Endodermal cell (in vitro differentiated cells): ENCODE measurements around the gene ANKEF1. TPM values are rescaled to one million over a fixed set of nuclear protein-coding genes. Genes with fewer than 3 reads are reported as not detected.

Source experiments
- DNase-seq: peaks from one replicate; pipeline ENCODE4 v3.0.0-alpha.2; 2017
- H3K27ac ChIP-seq: 2 replicates; pipeline ENCODE4 v1.5.1; 2013; ENCODE audit warnings: mild to moderate bottlenecking, low read depth, low read length, moderate library complexity
- H3K27me3 ChIP-seq: 2 replicates; pipeline ENCODE4 v1.6.1; 2013; ENCODE audit warnings: mild to moderate bottlenecking, low read length, moderate library complexity; ENCODE audit not compliant: insufficient read depth, control insufficient read depth, poor library complexity, severe bottlenecking
- H3K36me3 ChIP-seq: 2 replicates; pipeline ENCODE4 v1.7.0; 2013; ENCODE audit warnings: mild to moderate bottlenecking, low read length, moderate library complexity; ENCODE audit not compliant: control insufficient read depth, insufficient read depth
- H3K4me1 ChIP-seq: one replicate; pipeline ENCODE4 v1.7.0; 2013; ENCODE audit warnings: low read length; ENCODE audit not compliant: control insufficient read depth, insufficient read depth
- H3K4me3 ChIP-seq: 2 replicates; pipeline ENCODE4 v1.5.1; 2013; ENCODE audit warnings: mild to moderate bottlenecking, low read length, moderate library complexity
- H3K9ac ChIP-seq: 2 replicates; pipeline ENCODE4 v1.6.1; 2013; ENCODE audit warnings: mild to moderate bottlenecking, low read length, moderate library complexity; ENCODE audit not compliant: poor library complexity, severe bottlenecking; ENCODE audit errors: extremely low read depth
- H3K9me3 ChIP-seq: 2 replicates; pipeline ENCODE4 v1.6.1; 2013; ENCODE audit warnings: mild to moderate bottlenecking, low read length, moderate library complexity; ENCODE audit not compliant: control insufficient read depth
- H3K27ac Mint-ChIP-seq: 2 replicates; pipeline ENCODE4 v1.8.0; 2020; ENCODE audit warnings: mixed read lengths
- H3K27me3 Mint-ChIP-seq: 2 replicates; pipeline ENCODE4 v1.8.0; 2021; ENCODE audit warnings: mild to moderate bottlenecking, mixed read lengths; ENCODE audit not compliant: insufficient read depth
- H3K36me3 Mint-ChIP-seq: 2 replicates; pipeline ENCODE4 v1.8.0; 2020; ENCODE audit warnings: low read depth, mixed read lengths
- H3K4me1 Mint-ChIP-seq: 2 replicates; pipeline ENCODE4 v1.8.0; 2020; ENCODE audit warnings: mixed read lengths
- H3K4me3 Mint-ChIP-seq: 2 replicates; pipeline ENCODE4 v1.8.0; 2020; ENCODE audit warnings: mild to moderate bottlenecking, moderate library complexity, mixed read lengths
- H3K9me3 Mint-ChIP-seq: 2 replicates; pipeline ENCODE4 v1.8.0; 2020; ENCODE audit warnings: mild to moderate bottlenecking, mixed read lengths
- CTCF ChIP-seq: fragments of 200-600 bp; sonication (generic); conservative IDR thresholded peaks from 2 replicates; pipeline ENCODE4 v1.5.0; 2021; ENCODE audit warnings: antibody characterized with exemption, mild to moderate bottlenecking
- WGBS, 2 experiments: methylation state at CpG; one replicate each; pipeline versions ENCODE4 v1.1.5 to v1.1.7; 2013; ENCODE audit warnings: missing lambda C conversion rate in 2 of 2, mixed read lengths in 1 of 2; ENCODE audit not compliant: insufficient coverage in 1 of 2, insufficient read length in 1 of 2; 5-methylcytosine and 5-hydroxymethylcytosine counted together
- total RNA-seq, 2 donors: library from RNA; stranded (reverse); fragmentation: NEBNext Ultra II Directional in 1 of 2; extraction: Animal tissue kit (Norgen Biotek cat#: 25700) in 1 of 2; gene quantifications; 2 replicates in 1 of 2; 3 replicates in 1 of 2; pipeline ENCODE4 v1.2.1, GENCODE V29; 2021

Gene ANKEF1
- total RNA-seq, 2 donors from 2014 or later = 8.8 to 13.1 TPM

GRCh38 chr20:9989066-9989724 lies 45.6 kb upstream of the ANKEF1 start:
- no peak overlapping the region for H3K27ac Mint-ChIP-seq
- H3K9me3 ChIP-seq = no peaks in the 10 kb centered on the region
- H3K27me3 Mint-ChIP-seq = no peaks in the 10 kb centered on the region
- H3K9ac ChIP-seq = no peak overlapping the region
- DNase-seq = no peak
- 81% methylated on average over 1 of the region's 1 CpG; no CpG with 5 or more reads in 1 of the 2 experiments for WGBS, 2 experiments
- H3K36me3 ChIP-seq = no peaks in the 10 kb centered on the region
- H3K27me3 ChIP-seq = no peaks in the 10 kb centered on the region
- H3K4me3 Mint-ChIP-seq = no peak overlapping the region
- no peaks in the 10 kb centered on the region for H3K9me3 Mint-ChIP-seq
- no peaks in the 10 kb centered on the region for H3K4me1 Mint-ChIP-seq
- no peak overlapping the region for H3K27ac ChIP-seq
- no peaks in the 10 kb centered on the region for H3K4me1 ChIP-seq
- H3K4me3 ChIP-seq = no peak overlapping the region
- no peak for TF ChIP-seq CTCF
- H3K36me3 Mint-ChIP-seq = no peaks in the 10 kb centered on the region

GRCh38 chr20:9993137-9993536 lies 41.6 kb upstream of the ANKEF1 start:
- no peaks in the 10 kb centered on the region for H3K4me1 Mint-ChIP-seq
- H3K4me3 Mint-ChIP-seq = no peak overlapping the region
- no peak for DNase-seq
- H3K36me3 ChIP-seq = no peaks in the 10 kb centered on the region
- no peak overlapping the region for H3K27ac ChIP-seq
- no peaks in the 10 kb centered on the region for H3K36me3 Mint-ChIP-seq
- H3K27me3 ChIP-seq = no peaks in the 10 kb centered on the region
- 88% methylated on average over 1 to 4 of the region's 4 CpGs for WGBS, 2 experiments
- H3K27ac Mint-ChIP-seq = no peak overlapping the region
- no peaks in the 10 kb centered on the region for H3K4me1 ChIP-seq
- TF ChIP-seq CTCF = no peak
- H3K27me3 Mint-ChIP-seq = no peaks in the 10 kb centered on the region
- no peak overlapping the region for H3K4me3 ChIP-seq
- no peak overlapping the region for H3K9ac ChIP-seq
- peaks cover 5% of the 10 kb centered on the region for H3K9me3 Mint-ChIP-seq
- H3K9me3 ChIP-seq = peaks cover 7% of the 10 kb centered on the region

DNA sequence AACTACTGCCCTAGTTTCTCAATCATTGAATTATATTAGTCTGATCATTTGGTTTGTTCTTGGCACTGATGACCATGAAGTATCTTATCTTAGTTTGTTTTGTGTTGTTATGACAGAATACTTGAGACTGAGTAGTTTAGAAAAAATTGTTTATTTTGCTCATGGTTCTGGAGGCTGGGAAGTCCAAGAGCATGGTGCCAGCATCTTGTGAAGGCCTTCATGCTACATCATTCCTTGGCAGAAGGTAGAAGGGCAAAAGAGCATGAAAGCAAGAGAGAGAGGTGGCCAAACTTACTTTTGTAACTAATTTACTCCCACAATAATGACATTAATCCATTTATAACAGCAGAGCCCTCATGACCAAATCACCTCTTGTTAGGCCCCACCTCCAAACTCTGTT lies 40.1 kb upstream of the ANKEF1 start:
- no peak overlapping the region for H3K27ac ChIP-seq
- no peak for TF ChIP-seq CTCF
- no peak overlapping the region for H3K27ac Mint-ChIP-seq
- no peaks in the 10 kb centered on the region for H3K36me3 Mint-ChIP-seq
- no peaks in the 10 kb centered on the region for H3K36me3 ChIP-seq
- H3K9me3 ChIP-seq = peaks cover 7% of the 10 kb centered on the region
- H3K27me3 Mint-ChIP-seq = no peaks in the 10 kb centered on the region
- peaks cover 5% of the 10 kb centered on the region for H3K9me3 Mint-ChIP-seq
- no peak overlapping the region for H3K9ac ChIP-seq
- H3K4me3 Mint-ChIP-seq = no peak overlapping the region
- no peaks in the 10 kb centered on the region for H3K4me1 Mint-ChIP-seq
- no peak overlapping the region for H3K4me3 ChIP-seq
- no peaks in the 10 kb centered on the region for H3K27me3 ChIP-seq
- H3K4me1 ChIP-seq = no peaks in the 10 kb centered on the region
- DNase-seq = no peak
